Measurements from ENCODE around the gene SEC11A.

DNA sequence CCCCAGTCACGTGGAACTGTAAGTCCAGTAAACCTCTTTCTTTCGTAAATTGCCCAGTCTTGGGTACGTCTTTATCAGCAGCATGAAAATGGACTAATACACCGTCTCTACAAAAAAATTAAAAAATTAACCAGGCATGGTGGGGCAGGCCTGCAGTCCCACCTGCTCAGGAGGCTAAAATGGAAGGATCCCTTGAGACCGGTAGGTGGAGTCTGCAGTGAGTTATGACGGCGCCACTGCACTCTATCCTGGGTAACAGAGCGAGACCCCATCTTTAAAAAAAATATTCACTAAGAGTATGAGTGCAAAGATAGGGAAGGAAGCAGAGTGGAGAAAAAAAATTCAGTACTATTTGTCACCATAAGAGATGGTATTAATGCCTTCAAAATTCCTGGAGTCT, 25.6 kb downstream of the SEC11A start:
- TF ChIP-seq, protein P1, sequence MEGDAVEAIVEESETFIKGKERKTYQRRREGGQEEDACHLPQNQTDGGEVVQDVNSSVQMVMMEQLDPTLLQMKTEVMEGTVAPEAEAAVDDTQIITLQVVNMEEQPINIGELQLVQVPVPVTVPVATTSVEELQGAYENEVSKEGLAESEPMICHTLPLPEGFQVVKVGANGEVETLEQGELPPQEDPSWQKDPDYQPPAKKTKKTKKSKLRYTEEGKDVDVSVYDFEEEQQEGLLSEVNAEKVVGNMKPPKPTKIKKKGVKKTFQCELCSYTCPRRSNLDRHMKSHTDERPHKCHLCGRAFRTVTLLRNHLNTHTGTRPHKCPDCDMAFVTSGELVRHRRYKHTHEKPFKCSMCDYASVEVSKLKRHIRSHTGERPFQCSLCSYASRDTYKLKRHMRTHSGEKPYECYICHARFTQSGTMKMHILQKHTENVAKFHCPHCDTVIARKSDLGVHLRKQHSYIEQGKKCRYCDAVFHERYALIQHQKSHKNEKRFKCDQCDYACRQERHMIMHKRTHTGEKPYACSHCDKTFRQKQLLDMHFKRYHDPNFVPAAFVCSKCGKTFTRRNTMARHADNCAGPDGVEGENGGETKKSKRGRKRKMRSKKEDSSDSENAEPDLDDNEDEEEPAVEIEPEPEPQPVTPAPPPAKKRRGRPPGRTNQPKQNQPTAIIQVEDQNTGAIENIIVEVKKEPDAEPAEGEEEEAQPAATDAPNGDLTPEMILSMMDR (IDR thresholded peaks at IDR 0.05) = no peak
- TF ChIP-seq POLR2A (IDR thresholded peaks at IDR 0.05) (no peak), POLR2AphosphoS5 (IDR thresholded peaks at IDR 0.05) (no peak)
